Stimulated activated CD8-positive, alpha-beta memory T cell treated with anti-CD3 and anti-CD28 coated beads, Interleukin-15, amount 100 ng/mL, for 24 hours (primary cell): ENCODE results near the gene RHOG.
"Not testable (repeated sequence)": the region's sequence is repeated elsewhere in the genome, so short reads cannot be mapped to it uniquely, and the experiment has no call there.

Source experiments
- DNase-seq: peaks from one replicate; pipeline ENCODE4 v3.0.0-alpha.2; 2020; ENCODE audit warnings: low read depth

RHOG gene

DNA sequence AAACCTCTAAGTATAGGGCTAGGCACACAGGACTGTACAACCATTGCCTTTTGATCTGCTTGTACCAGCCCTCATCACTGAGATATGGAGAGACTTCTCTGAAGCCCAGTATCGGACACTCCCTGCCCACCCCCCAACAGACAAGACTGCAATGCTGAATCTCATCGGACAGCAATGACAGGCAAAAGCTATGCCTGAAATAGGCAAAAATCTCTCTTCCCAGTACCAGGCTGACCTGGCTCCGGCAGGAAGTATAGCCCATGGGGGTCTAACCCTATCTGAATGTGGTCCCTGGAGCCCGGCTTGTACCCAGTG is 6.5 kb downstream of the RHOG start:
- DNase-seq, result no peak

DNA sequence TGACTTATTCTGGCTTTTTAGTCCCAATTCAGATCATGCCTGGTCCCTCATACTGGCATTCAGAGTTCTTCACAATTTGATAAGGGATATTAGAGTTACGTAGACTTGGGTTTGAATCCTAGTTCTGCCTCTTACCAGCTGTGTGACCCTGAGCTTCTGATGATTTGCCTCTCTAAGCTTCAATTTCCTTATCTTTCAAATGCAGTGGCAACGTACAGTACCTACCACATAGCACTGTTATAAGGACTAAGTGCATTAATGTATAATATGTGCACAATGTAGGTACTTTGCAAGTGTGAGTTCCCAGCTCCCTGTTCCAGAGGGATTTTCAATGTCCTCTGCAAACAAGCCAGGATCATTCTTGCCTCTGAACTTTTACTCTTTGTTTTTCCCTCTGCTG is 7.3 kb downstream of the RHOG start:
- no peak for DNase-seq

DNA sequence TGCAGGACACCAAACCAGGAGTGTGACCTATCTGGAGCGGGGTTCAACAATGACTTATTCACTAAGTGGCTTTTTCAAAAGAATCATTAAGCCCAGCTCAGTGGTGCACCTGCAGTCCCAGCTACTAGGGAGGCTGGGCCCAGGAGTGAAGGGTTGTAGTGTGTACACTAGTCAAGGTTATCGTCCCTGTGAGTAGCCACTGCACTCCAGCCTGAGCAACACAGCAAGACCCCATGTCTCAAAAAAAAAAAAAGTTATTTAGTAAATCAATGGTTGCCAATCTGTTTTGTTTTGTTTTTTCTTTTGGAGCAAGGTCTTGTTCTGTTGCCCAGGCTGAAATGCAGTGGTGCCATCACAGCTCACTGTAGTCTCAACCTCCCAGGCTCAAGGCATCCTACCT is 7.9 kb downstream of the RHOG start:
- DNase-seq, result no peak

DNA sequence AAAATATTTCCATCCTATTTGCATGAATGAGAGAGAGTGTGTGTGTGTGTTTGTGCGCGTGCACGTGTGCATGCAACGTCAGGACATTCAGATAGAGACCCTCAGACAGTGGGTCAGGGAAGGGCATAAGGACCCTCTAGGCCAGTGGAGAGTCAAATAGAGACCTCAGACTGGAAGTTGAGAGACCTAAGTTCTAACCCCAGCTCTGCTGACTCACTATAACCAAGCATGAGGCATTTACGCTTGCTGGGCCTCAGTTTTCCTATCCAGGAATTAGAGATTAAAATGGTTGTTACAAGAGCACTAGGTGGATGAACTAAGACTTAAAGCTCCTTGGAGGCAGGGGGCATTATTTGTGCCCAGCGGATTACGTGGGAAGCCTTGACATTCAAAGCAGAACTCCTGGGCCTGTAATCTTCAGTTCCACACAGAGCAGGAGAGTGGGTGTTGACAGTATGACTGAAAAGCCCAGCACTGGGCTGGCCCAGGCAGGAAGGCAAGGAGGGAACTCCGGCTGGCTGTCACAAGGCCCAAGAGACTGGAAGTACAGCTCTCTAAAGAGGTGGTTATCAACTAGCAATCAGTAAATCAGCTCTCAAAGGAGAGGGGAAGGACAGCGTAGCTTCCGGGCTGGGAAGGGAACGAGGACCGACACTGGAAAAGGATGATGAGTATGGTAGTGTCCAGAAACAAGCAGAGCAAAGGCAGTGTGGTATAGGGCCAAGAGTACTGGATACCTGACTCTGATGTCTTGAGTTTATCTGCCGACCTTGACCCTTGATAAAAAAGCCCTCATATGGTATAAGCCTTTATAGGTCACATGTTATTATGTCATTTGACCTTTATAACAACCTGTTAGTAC is 9.2 kb downstream of the RHOG start:
- no peak for DNase-seq

DNA sequence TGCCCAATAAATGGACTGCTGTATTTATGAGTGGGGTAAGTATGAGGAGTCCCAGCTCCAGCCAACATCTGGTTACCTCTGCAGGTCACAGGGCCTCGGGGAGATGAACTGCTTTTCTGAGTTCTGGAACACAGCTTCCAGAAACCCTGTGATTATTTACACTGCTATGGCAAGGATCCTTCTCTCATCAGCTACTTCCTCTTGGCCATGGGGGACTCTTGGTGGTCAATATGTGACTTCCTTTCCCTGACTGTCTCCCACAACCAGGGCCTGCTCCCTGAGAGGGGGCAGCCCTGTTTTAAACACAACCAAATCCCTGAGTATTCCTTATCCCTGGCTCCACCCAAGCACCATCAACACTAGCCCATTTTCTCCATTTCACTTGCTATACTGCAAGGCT is 10.0 kb downstream of the RHOG start:
- DNase-seq, result no peak

DNA sequence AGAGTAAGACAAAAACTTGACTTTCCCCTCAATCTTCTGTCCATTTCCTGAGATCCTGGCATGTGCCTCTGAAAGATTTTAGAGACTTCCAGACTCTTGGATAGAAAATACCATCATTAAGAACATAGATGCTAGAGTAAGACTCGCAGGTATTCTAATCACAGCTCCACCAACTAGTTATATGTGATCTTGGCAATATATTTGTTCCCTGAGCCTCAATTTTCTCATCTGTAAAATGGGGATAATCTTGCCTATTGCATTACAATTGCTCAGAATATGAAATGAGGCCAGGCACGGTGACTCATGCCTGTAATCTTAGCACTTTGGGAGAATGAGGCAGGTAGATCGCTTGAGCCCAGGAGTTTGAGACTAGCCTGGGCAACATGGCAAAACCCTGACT is 10.7 kb downstream of the RHOG start:
- DNase-seq, result no peak

DNA sequence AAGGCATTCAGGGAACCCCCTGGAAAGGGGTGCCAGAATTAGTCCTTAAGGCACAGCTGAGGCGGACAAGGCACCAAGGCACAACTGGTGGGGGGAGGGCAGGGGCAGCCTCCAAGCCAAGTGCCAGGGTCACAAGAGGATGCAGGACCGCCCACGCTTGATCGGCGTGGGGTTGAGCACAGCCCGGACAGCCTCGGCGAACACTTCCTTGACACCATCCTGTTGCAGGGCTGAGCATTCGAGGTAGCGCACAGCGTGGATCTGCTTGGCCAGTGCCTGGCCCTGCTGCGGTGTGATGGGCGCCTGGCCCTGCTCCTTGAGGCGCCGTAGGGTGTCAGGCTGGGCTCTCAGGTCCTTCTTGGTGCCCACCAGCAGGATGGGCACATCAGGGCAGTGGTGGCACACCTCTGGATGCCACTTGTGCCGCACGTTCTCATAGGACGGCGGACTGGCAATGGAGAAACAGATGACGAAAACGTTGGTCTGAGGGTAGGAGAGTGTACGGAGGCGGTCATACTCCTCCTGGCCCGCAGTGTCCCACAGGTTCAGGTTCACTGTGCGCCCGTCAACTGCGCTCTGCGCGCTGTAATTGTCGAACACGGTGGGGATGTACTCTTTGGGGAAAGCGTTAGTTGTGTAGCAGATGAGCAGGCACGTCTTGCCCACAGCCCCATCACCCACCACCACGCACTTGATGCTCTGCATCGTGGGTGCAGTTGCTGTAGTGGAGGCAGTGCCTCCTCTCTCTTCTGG is 13.1 kb downstream of the RHOG start:
- DNase-seq, result no peak

DNA sequence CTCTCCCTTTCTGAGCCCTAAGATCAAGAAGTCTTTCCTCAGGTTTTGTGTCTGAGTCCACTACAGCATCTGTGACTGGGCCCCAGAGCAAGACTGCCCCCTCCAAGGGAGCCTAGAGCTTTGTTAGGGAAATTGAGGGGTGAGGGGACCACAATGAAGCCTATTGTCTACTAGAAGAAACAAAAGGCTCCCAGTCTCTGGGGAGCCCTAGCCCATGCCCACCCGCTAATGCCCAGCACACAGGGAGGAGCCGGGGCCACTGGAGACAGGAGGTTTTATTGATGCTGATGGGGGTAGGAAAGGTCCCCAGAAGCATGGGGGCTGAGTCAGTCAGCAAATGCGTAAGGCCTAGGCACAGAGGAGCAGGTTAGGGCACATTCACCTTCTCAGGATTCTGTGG is 14.0 kb downstream of the RHOG start:
- no peak for DNase-seq

DNA sequence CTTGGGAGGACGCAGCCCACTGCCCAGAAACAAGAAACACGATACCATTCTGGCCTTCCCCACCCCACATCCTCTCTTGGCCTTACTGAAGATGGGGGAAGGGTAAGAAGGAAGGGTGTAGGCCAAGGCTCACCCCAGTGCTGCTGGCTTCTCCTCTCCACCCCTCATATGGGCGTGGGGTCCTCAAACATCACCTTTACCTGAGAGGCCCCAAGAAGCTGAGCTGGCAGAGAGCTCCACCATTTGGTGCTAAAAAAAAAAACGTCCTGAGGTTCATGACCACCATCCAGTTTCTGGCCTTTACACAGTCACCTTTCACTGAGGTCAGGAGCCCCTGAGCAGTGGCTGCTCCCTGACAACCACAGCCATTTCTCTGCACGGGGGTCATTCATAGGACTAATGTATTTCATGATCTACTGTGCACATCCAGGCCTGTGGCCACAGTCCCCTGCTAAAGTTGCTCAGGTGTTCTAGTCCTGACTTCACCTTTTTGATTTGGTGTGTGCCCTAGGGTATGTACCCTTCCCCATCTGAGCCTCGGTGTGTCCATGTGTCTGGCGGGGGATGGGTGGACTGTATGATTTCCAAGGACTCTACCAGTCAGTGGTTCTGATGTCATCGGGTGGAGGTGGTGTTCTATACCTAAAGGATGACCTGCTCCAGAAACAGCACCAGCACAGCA is 15.1 kb downstream of the RHOG start:
- DNase-seq, result no peak

DNA sequence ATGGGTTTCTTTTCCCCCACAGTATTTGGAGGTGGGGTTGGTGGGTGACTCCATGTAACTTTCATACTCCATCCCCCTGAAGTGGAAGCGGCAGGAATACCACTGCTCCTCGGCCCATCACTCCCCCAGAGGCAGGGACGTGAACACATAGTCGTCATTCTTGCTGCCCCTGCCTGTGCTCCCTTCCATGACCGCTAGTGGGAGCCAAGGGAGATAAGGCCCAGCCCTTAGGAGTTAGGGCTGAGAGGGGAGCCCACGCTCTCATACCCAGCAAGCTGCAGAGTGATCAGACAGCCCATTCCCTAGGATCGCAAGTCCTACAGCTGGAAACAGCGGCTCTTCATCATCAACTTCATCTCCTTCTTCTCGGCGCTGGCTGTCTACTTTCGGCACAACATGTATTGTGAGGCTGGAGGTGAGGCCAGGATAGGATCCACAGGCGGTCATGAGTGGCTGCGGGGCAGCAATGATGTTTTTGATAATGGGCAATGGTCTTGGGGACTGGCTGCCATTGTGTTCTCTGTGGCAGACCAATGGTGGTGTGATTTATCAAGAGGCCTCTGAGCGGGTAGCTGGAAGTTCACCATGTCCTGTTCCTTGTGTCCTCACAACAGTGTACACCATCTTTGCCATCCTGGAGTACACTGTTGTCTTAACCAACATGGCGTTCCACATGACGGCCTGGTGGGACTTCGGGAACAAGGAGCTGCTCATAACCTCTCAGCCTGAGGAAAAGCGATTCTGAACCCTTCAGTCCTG is 15.9 kb downstream of the RHOG start:
- no peak for DNase-seq

DNA sequence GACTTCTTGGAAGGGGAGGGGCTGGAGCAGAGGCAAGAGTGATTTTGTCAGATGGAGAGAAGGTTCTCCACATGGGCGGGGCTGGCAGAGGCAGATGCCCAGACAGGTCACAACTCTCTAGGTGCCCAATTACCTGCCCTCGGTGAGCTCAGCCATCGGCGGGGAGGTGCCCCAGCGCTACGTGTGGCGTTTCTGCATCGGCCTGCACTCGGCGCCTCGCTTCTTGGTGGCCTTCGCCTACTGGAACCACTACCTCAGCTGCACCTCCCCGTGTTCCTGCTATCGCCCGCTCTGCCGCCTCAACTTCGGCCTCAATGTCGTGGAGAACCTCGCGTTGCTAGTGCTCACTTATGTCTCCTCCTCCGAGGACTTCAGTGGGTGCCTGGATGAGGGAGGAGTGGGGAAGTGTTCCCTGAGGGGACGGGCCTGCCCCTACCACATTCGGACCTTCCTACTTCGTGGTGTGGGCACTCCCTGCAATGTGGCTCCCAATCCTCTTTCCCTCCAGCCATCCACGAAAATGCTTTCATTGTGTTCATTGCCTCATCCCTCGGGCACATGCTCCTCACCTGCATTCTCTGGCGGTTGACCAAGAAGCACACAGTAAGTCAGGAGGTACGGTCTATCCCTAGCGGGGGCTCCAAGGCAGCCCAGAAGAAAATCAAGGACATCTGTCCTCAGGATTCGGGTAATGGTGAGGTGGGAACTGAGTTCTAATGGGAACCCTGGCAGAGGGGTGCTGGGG is 16.8 kb downstream of the RHOG start:
- no peak for DNase-seq

DNA sequence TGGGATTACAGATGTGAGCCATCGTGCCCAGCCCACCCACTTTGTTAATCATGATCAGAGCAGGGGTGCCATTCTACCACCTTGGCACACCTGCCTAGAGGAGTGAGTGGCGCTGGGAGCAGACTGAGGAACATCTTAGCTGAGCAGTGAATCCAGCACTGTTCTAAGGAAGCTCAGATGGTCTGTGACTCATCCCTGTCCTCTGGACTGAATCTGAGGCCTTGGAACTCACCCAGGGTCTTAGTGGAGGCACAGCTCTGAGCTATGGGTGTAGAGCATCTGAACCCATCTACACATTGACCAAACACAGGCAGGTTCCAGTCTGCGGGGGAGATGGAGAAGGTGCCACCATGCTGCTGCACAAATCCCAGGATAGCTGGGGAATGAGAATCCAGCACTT is 17.5 kb downstream of the RHOG start:
- DNase-seq, result no peak

DNA sequence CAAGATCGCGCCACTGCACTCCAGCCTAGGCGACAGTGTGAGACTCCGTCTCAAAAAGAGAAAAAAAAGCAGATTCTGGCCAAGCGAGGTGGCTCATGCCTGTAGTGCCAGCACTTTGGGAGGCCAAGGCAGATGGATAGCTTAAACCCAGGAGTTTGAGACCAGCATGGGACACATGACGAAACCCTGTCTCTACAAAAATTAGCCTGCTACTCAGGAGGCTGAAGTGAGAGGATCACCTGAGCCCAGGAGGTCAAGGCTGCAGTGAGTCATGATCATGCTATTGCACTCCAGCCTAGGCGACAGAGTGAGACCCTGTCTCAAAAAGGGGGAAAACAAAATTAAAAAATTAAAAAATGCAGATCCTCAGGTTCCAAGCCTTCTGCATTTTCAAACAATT is 18.4 kb downstream of the RHOG start:
- DNase-seq, result no peak

DNA sequence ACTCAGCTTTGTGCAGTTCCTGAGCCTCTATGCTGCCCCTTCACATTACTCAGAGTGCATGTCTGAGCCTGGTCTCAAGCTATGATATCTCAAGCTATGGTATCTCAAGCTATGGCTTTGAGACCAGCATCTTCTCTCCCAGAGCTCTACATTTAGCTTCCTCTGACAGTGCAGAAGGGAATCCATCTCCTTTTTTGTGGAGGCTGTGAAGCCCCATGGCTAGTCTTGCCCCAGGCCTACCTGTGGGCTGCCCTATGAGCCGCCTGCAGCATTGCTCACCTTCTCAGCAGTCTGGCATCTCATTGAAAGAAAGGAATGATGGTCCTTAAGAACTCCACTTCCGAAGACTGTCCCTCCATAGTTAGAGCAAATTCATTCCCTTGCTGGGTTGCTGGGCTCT is 19.8 kb downstream of the RHOG start:
- no peak for DNase-seq

DNA sequence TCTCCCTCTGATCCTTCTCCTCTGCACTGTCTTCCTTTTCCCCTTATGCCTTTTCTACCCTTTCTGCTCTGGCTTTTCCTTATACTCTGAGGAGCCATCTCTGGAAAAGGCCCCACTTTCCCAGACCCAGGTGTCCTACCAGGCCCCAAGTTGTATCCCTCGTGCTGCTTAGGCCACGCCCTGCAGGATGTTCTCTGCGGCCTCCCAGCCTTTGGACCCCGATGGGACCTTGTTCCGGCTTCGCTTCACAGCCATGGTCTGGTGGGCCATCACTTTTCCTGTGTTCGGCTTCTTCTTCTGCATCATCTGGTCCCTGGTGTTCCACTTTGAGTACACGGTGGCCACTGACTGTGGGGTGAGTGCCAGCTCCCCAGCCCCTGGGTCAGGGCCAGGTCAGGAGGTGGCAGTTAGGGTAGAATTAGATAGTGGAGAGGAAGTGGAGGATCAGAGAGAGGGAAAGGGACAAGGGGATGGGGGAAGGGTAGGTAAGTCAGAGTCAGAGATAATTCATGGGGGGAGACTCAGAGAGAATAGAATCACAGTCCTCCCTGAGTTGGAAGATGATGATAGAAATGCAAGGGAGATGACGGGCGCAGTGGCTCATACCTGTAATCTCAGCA is 23.5 kb downstream of the RHOG start:
- DNase-seq, result no peak

DNA sequence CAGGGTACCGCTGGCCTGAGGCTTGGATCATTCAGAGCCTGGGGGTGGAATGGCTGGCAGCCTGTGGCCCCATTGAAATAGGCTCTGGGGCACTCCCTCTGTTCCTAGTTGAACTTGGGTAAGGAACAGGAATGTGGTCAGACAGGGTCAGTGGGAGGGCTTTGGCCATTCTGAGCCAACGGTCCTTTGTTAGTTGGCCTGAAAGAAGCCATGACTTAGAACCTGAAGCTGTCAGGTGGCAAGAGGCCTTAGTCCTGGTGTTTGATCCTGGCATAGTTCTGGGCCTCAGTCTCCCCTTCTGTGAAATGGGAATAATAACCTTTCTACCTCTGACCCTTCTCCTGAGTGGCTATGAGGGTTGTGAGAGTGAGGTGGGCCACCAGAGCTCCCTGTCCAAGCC is 24.1 kb downstream of the RHOG start:
- no peak for DNase-seq

DNA sequence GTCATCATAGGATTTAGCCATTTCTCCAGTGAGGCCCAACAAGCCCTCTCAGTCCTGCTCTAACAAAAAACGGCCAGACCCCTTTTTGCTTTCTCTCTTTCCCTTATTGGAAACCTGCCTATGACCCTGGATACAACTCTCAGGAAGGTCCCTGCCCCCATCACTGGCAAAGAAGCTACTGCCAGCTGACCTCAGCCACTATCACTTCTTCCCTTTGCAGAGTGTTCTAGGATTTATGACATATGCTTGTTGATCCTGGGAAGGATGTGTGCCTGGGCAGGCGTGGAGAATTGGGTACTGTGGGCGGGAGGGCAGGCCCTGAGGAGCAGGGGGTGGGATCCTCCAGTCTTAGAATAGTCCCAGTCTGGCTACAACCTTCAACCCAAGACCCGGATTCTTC is 24.9 kb downstream of the RHOG start:
- no peak for DNase-seq

DNA sequence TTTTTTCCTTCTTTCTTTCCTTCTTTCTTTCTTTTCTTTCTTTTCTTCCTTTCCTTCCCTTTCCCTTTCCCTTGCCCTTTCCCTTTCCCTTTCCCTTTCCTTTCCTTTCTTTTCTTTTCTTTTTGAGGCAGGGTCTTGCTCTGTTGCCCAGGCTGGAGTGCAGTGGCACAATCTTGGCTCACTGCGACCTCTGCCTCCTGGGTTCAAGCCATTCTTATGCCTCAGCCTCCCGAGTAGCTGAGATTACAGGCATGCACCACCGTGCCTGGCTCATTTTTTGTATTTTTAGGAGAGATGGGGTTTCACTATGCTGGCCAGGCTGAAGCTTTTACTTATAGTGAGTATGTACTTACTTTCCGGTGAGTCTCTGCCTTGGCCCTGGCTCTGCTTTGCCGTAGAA is 25.9 kb downstream of the RHOG start:
- not testable (repeated sequence) for DNase-seq

DNA sequence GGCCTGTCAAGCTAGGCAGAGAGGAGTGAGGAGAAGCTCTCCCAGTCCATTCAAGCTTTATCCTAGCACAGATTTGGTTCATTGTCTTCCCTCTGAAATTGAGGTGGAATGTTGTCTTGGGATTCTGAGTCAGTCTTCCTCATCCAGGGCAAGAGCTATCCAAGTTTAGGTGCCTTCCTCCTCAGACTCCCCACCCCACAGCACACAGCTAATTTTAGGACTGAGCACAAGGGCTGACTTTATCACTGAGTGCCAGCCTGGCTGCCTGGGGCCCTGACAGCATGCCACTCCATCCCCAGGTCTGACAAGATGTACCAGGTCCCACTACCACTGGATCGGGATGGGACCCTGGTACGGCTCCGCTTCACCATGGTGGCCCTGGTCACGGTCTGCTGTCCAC is 29.8 kb downstream of the RHOG start:
- DNase-seq, result no peak

DNA sequence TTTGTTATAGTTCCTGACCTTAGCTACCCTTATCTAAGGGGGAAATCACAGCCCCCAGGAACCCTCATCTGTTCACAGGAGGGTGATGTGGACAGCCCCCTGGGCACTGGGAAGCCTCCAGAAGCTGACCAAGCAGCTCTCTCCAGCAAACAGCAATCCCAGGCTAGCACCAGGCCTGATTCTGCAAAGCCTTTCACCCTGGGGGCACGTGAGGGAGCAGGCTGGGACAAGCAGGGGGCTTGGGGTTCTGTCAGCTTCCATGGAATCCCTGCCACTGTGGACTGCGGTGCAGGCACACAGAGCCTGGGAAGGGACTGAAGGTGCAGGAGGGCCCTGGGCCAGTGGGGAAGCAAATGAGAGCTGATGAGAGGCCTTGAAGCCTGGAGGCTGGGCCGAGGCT is 30.3 kb downstream of the RHOG start:
- DNase-seq, result no peak

DNA sequence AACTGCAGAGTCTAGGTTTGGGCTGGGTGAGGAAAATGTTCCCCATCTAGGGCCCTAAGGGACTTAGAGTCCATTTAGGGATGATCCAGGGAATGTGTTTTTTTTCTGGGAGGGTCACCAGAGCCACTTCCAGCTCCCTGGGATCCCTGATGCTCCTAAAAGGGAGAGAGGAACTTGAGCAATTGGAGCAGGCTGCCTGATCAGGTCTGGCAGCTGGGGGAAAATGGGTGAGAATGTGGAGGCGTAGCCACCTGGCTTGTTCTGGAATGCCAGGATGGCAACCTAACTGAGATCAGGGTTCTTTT is 31.2 kb downstream of the RHOG start:
- DNase-seq, result no peak
